Measurements from ENCODE around the gene ADARB2.

ADARB2 gene

DNA sequence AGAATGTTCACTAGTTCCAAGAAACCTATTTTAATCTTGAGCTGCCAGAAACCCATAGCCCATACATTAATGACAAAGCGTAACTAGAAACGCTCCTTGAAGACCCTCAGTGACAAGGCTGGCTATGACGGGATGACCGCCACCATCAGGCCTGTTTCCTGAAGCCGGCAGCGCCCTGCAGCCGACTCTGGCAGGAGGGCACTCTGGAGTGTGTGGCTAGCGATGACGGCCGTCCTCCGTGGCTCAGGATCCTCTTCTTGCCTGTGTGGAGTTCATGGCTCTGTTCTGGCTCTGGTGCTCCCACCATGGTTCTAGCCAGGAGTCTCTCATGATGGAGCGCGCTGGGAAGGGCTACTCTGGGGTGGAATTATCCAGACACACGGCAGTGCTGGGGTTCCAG lies 224.1 kb downstream of the ADARB2 start:
- Histone ChIP-seq H3K4me3 (ENCODE audit: low read depth, low read length) (no peak overlapping the region), H3K27ac (ENCODE audit: low read depth, low read length) (no peak overlapping the region), H3K79me2 (ENCODE audit: control insufficient read depth, insufficient read depth, low read length, unreplicated experiment) (no peaks in the 10 kb centered on the region), H3K4me1 (ENCODE audit: control insufficient read depth, insufficient read depth, low read length, unreplicated experiment) (no peaks in the 10 kb centered on the region), H3K36me3 (ENCODE audit: insufficient read depth, low read length) (no peaks in the 10 kb centered on the region), H2AFZ (ENCODE audit: low read length, unreplicated experiment) (no peak overlapping the region), H3K27me3 (ENCODE audit: insufficient read depth, low read length) (no peaks in the 10 kb centered on the region)

DNA sequence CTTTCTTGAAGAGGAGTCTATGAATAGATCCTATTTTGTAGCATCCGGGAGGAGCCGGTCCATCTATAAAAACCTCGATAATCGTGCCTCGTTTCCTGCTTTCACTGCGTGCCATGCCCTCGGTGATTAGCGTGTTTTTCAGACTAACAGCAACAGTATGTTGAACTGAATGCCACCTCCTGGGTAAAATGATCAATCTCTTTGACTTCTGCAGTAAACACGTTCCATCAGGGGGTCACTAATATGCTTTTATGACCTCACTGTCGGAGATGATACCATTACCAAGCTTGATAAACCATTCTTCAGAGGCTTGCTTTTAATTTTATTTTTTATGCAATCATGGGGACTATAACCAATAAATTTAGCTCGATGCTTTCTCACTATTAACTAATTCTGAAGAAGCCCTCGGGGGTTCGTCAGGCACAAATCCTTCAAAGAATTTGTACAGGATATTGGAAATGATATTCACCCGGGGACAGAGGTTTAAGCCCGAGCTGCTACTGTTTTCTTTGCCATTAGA lies 228.3 kb downstream of the ADARB2 start:
- H3K4me1 ChIP-seq (ENCODE audit: control insufficient read depth, insufficient read depth, low read length, unreplicated experiment): no peaks in the 10 kb centered on the region
- H3K27me3 ChIP-seq (ENCODE audit: insufficient read depth, low read length): no peaks in the 10 kb centered on the region
- no peaks in the 10 kb centered on the region for H3K79me2 ChIP-seq (ENCODE audit: control insufficient read depth, insufficient read depth, low read length, unreplicated experiment)
- no peak overlapping the region for H3K4me3 ChIP-seq (ENCODE audit: low read depth, low read length)
- H2AFZ ChIP-seq (ENCODE audit: low read length, unreplicated experiment): no peak overlapping the region
- H3K27ac ChIP-seq (ENCODE audit: low read depth, low read length): no peak overlapping the region
- H3K36me3 ChIP-seq (ENCODE audit: insufficient read depth, low read length): no peaks in the 10 kb centered on the region

DNA sequence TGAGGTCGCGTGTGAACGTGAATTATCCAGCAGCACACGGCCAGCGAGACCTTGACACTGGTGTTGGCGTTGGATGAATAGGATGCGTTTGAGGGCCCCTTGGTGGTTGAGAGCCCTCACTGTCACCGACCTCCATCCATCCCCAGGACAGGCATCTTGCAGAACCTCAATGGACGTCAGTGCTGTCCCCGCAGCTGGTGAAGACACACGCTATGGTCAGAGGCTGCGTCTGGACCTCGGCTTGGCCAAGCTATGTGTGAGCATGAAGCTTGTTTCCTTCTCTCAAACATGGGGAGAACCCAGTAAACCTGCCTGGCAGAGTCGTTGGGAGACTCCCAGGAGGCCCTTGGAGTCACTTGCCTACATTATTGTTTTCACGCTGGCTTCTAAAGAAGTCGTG lies 229.2 kb downstream of the ADARB2 start:
- H3K36me3 ChIP-seq (ENCODE audit: insufficient read depth, low read length): no peaks in the 10 kb centered on the region
- no peak overlapping the region for H3K4me3 ChIP-seq (ENCODE audit: low read depth, low read length)
- H3K27me3 ChIP-seq (ENCODE audit: insufficient read depth, low read length): no peaks in the 10 kb centered on the region
- H3K4me1 ChIP-seq (ENCODE audit: control insufficient read depth, insufficient read depth, low read length, unreplicated experiment): no peaks in the 10 kb centered on the region
- H3K79me2 ChIP-seq (ENCODE audit: control insufficient read depth, insufficient read depth, low read length, unreplicated experiment): no peaks in the 10 kb centered on the region
- no peak overlapping the region for H2AFZ ChIP-seq (ENCODE audit: low read length, unreplicated experiment)
- no peak overlapping the region for H3K27ac ChIP-seq (ENCODE audit: low read depth, low read length)

DNA sequence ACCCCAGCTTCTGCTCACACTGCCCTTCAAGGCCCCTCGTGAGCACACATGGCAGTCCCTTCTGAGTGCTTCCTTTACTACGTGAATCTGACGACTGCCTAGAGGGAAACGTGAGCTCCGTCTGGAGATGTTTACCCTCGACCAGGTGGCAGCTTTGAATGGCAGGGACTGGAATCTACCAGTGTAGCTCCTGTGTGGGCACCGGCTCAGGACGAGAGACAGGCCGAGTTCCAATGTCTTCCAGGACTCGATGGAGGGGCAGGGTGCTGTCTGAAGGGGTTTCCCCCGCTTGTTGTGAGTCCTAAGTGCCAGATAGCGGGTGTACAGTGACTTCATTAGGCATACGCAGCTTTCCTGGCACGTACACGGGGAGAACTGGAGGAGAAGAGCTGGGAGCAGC lies 229.9 kb downstream of the ADARB2 start:
- H3K36me3 ChIP-seq (ENCODE audit: insufficient read depth, low read length): no peaks in the 10 kb centered on the region
- no peak overlapping the region for H3K27ac ChIP-seq (ENCODE audit: low read depth, low read length)
- no peaks in the 10 kb centered on the region for H3K27me3 ChIP-seq (ENCODE audit: insufficient read depth, low read length)
- H3K79me2 ChIP-seq (ENCODE audit: control insufficient read depth, insufficient read depth, low read length, unreplicated experiment): no peaks in the 10 kb centered on the region
- no peak overlapping the region for H2AFZ ChIP-seq (ENCODE audit: low read length, unreplicated experiment)
- no peaks in the 10 kb centered on the region for H3K4me1 ChIP-seq (ENCODE audit: control insufficient read depth, insufficient read depth, low read length, unreplicated experiment)
- H3K4me3 ChIP-seq (ENCODE audit: low read depth, low read length): no peak overlapping the region

DNA sequence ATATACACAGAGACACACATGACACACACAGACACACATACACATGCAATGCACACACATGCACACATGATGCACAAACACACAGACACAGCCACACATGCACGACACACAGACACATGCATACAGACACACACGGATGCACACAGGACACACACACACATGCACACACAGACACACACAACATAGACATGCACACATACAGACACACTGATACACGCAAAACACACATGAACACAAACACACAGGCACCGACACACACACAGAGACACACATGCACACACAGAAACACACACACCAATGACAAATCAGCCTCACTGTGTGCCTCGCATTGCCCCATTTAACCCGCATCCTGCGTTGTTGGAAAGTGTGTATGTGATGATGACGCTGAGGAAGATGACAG lies 232.4 kb downstream of the ADARB2 start:
- H3K27me3 ChIP-seq (ENCODE audit: insufficient read depth, low read length): no peaks in the 10 kb centered on the region
- H3K4me3 ChIP-seq (ENCODE audit: low read depth, low read length): no peak overlapping the region
- no peaks in the 10 kb centered on the region for H3K4me1 ChIP-seq (ENCODE audit: control insufficient read depth, insufficient read depth, low read length, unreplicated experiment)

DNA sequence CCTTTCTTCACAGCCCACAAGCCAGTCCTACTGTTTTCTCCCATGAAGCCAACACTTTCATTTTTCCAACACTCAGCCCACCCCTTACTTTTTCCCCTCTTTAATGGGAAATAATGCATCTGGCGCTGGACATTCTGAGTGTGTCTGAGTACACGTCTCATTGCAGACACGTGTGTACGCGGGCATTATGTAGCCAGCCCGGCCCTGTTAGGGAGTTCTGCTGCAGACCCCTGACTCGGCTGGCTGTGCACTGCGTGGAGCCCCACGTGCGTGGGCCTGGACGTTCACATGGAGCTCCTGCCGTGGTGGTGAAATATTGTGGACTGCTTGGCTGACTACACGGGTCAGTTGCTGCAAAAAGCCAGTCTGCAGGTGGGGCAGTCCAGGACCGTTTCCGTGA lies 233.0 kb downstream of the ADARB2 start:
- Histone ChIP-seq H3K4me1 (ENCODE audit: control insufficient read depth, insufficient read depth, low read length, unreplicated experiment) (no peaks in the 10 kb centered on the region), H3K27ac (ENCODE audit: low read depth, low read length) (no peak overlapping the region), H3K27me3 (ENCODE audit: insufficient read depth, low read length) (no peaks in the 10 kb centered on the region), H3K4me3 (ENCODE audit: low read depth, low read length) (no peak overlapping the region), H3K79me2 (ENCODE audit: control insufficient read depth, insufficient read depth, low read length, unreplicated experiment) (no peaks in the 10 kb centered on the region), H3K36me3 (ENCODE audit: insufficient read depth, low read length) (no peaks in the 10 kb centered on the region), H2AFZ (ENCODE audit: low read length, unreplicated experiment) (no peak overlapping the region)

More for the DNA sequence above, 232.4 kb downstream of the ADARB2 start:
- Histone ChIP-seq H3K36me3 (ENCODE audit: insufficient read depth, low read length) (no peaks in the 10 kb centered on the region), H3K79me2 (ENCODE audit: control insufficient read depth, insufficient read depth, low read length, unreplicated experiment) (no peaks in the 10 kb centered on the region), H2AFZ (ENCODE audit: low read length, unreplicated experiment) (no peak overlapping the region), H3K27ac (ENCODE audit: low read depth, low read length) (no peak overlapping the region)

DNA sequence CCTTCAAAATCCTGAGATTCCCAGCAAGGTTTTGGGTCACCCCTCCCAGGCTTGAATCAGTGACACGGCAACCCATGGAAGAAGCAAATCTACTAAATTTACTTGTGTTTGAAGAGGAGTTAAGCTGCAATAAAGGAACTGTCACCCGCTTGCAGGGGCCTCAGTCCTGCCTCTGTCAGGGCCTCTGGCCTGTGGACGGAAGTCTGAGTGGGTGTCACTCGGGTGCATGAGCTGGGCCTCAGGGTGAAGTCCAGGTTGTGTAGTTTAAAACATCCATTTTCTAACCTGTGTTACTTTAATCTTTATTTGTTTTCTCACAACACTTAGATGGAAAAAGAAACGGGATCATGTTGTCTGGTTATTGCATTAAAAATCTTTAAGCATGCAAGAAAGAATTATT lies 234.9 kb downstream of the ADARB2 start:
- H2AFZ ChIP-seq (ENCODE audit: low read length, unreplicated experiment): no peak overlapping the region
- H3K27ac ChIP-seq (ENCODE audit: low read depth, low read length): no peak overlapping the region
- H3K36me3 ChIP-seq (ENCODE audit: insufficient read depth, low read length): no peaks in the 10 kb centered on the region
- H3K79me2 ChIP-seq (ENCODE audit: control insufficient read depth, insufficient read depth, low read length, unreplicated experiment): no peaks in the 10 kb centered on the region
- no peaks in the 10 kb centered on the region for H3K27me3 ChIP-seq (ENCODE audit: insufficient read depth, low read length)
- no peak overlapping the region for H3K4me3 ChIP-seq (ENCODE audit: low read depth, low read length)
- H3K4me1 ChIP-seq (ENCODE audit: control insufficient read depth, insufficient read depth, low read length, unreplicated experiment): no peaks in the 10 kb centered on the region

DNA sequence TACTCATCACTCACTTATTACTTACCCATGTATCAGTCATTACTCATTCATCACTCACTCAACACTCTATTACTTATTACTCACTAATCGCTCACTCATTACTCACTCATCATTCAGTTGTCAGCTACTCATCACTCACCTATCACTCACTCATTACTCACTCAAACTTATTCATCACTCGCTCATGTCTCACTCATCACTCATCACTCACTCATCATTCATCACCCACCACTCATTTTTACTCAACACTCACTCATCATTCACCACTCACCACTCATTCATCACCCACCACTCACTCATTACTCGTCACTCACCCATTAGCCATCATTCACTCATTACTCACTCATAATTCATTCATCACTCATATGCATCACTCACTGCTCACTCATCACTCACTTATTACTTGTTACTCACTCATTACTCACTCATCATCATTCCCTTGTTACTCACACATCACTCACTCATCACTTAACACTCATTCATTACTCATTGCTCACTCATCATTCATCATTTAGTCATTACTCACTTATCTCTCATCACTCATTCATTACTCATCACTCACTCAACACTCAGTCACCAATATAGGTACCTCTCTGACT lies 237.9 kb downstream of the ADARB2 start:
- Histone ChIP-seq H3K4me3 (ENCODE audit: low read depth, low read length) (no peak overlapping the region), H3K27me3 (ENCODE audit: insufficient read depth, low read length) (no peaks in the 10 kb centered on the region), H3K36me3 (ENCODE audit: insufficient read depth, low read length) (no peaks in the 10 kb centered on the region), H3K27ac (ENCODE audit: low read depth, low read length) (no peak overlapping the region), H3K4me1 (ENCODE audit: control insufficient read depth, insufficient read depth, low read length, unreplicated experiment) (no peaks in the 10 kb centered on the region), H3K79me2 (ENCODE audit: control insufficient read depth, insufficient read depth, low read length, unreplicated experiment) (no peaks in the 10 kb centered on the region), H2AFZ (ENCODE audit: low read length, unreplicated experiment) (no peak overlapping the region)

DNA sequence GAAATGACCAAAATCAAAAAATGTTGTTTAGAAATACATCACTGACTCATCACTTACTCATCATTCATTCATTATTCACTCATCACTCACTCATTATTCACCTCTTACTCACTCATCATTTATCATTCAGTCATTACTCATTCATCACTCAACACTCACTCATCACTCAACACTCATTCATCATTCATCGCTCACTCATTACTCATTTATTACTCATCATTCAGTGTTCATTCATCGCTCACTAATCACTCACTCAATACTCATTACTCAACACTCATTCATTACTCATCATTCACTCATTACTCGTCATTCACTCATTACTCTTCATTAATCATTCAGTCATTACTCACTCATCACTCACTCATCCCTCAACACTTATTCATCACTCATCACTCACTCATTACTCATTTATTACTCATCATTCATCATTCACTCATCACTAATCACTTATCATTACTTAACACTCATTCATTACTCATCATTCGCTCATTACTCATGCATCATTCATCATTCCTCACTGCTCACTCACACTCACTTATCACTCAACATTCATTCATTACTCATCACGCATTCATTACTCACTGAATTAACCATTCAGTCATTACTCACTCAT lies 238.5 kb downstream of the ADARB2 start:
- no peaks in the 10 kb centered on the region for H3K79me2 ChIP-seq (ENCODE audit: control insufficient read depth, insufficient read depth, low read length, unreplicated experiment)
- H3K4me1 ChIP-seq (ENCODE audit: control insufficient read depth, insufficient read depth, low read length, unreplicated experiment): no peaks in the 10 kb centered on the region
- no peak overlapping the region for H3K27ac ChIP-seq (ENCODE audit: low read depth, low read length)
- no peaks in the 10 kb centered on the region for H3K36me3 ChIP-seq (ENCODE audit: insufficient read depth, low read length)
- H3K4me3 ChIP-seq (ENCODE audit: low read depth, low read length): no peak overlapping the region
- no peak overlapping the region for H2AFZ ChIP-seq (ENCODE audit: low read length, unreplicated experiment)
- no peaks in the 10 kb centered on the region for H3K27me3 ChIP-seq (ENCODE audit: insufficient read depth, low read length)

DNA sequence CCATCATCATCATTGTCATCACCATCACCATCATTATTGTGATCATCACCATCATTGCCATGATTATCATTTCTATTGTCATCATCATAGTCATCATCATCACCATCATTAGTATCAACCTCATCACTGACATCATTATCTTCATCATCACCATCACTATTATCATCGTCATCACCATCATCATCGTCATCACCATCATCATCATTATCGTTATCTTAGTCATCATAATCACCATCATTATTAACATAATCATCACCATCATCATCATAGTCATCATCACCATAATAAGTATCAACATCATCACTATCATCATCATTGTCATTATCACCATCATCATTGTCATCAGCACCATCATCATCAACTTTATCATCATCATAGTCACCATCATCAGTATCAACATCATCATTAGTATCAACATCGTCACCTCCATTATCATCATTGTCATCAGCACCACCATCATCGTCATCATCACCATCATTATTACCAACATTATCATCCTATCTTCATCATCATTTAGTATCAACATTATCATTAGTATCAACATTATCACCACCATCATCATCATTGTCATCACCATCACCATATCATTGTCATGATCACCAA lies 241.3 kb downstream of the ADARB2 start:
- H3K36me3 ChIP-seq (ENCODE audit: insufficient read depth, low read length): no peaks in the 10 kb centered on the region
- H3K4me3 ChIP-seq (ENCODE audit: low read depth, low read length): no peak overlapping the region
- H3K4me1 ChIP-seq (ENCODE audit: control insufficient read depth, insufficient read depth, low read length, unreplicated experiment): no peaks in the 10 kb centered on the region

DNA sequence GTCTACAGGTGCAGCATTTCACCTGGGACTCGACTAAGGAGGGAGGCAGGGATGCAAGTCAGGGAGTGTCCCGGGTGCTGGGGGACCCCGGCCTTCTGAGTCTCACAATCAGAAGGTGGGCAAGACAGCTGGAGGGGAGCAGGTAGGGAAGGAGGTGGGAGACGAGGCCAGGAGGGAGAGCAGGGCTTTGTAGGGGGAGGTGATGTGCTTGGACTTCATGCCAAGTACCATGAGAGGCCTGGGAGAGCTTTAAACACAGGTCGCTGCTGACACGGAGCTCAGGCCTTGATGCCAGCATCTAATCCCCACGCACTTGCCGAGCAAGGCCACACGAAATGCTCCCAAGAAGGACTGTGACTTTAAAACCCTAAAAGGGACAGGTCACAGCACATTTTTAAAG lies 244.7 kb downstream of the ADARB2 start:
- H3K79me2 ChIP-seq (ENCODE audit: control insufficient read depth, insufficient read depth, low read length, unreplicated experiment): no peaks in the 10 kb centered on the region
- H2AFZ ChIP-seq (ENCODE audit: low read length, unreplicated experiment): no peak overlapping the region
- H3K27ac ChIP-seq (ENCODE audit: low read depth, low read length): no peak overlapping the region
- H3K4me3 ChIP-seq (ENCODE audit: low read depth, low read length): no peak overlapping the region
- H3K36me3 ChIP-seq (ENCODE audit: insufficient read depth, low read length): no peaks in the 10 kb centered on the region
- H3K4me1 ChIP-seq (ENCODE audit: control insufficient read depth, insufficient read depth, low read length, unreplicated experiment): no peaks in the 10 kb centered on the region
- no peaks in the 10 kb centered on the region for H3K27me3 ChIP-seq (ENCODE audit: insufficient read depth, low read length)

More for the DNA sequence above, 241.3 kb downstream of the ADARB2 start:
- Histone ChIP-seq H3K27me3 (ENCODE audit: insufficient read depth, low read length) (no peaks in the 10 kb centered on the region), H3K27ac (ENCODE audit: low read depth, low read length) (no peak overlapping the region), H3K79me2 (ENCODE audit: control insufficient read depth, insufficient read depth, low read length, unreplicated experiment) (no peaks in the 10 kb centered on the region), H2AFZ (ENCODE audit: low read length, unreplicated experiment) (no peak overlapping the region)
